22Rv1 (cell line): ENCODE results near the gene AURKAIP1.

Experiments used
- CTCF ChIP-seq: fragments of 450-650 bp; IDR thresholded peaks from 2 replicates; pipeline ENCODE4 v1.5.1; 2017; ENCODE audit warnings: mild to moderate bottlenecking
- ZFX ChIP-seq: fragments of 450-650 bp; IDR thresholded peaks from 2 replicates; pipeline ENCODE4 v1.6.1; 2017; ENCODE audit warnings: antibody characterized with exemption, borderline replicate concordance

DNA sequence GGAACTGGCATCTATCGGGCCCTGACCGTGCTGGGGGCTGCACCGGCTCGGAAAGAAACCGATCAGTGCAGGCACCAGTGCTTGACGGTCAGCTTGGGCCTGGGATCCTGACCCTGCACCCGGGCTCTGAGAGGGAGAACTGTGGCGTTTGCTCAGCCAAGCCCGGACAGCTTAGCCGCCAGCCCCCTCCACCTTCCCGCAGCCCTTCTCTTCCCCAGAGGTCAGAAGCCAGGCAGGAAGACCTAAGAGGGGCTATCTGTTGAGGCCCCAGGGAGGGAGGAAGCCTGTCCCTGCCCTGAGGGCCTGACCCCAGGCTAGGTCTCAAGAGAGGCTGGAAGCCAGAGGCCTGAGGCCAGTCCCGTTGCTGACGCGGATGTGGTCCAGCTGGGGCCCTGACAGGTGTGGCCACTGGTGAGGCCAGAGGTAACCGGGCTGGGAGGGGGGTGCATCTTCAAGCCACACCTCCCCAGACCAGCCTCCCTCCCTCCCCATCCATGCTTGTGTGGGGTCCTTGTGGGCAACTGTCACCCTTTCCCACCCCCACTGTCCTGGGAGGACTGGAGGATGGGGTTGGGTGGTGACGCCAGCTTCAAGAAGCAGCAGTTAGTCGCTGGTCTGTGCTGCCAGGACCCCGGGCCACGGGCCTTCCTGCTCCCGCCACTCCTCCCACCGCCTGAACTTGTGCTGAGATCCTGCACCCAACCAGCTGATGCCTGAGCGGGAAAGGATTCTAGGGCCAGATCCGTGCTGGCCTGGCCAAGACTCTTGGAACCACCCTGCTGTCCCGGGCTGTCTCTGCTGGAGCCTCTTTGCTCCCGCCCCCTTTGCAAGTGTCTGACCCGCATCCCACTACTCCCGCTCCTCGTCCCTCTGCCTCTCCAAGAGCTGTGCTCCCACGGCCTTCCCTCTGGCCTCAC lies 23.2 kb downstream of the AURKAIP1 start:
- no peak for TF ChIP-seq CTCF
- no peak for TF ChIP-seq ZFX
